Suprapubic skin (tissue), 4 donors: ENCODE measurements around the gene VWA2. TPM values are rescaled to one million over a fixed set of nuclear protein-coding genes. Genes with fewer than 3 reads are reported as not detected.

Experiments
- DNase-seq, 2 donors: peaks; one replicate each; pipeline ENCODE4 v3.0.0-alpha.2; 2019; ENCODE audit warnings: low spot score in 2 of 2
- H3K27ac ChIP-seq: fragments of 200-600 bp; sonication (generic); one replicate; pipeline ENCODE4 v1.5.1; 2019
- H3K27me3 ChIP-seq: fragments of 200-600 bp; sonication (generic); one replicate; pipeline ENCODE4 v1.5.1; 2019
- H3K36me3 ChIP-seq: fragments of 200-600 bp; sonication (generic); one replicate; pipeline ENCODE4 v1.5.1; 2019
- H3K4me1 ChIP-seq: fragments of 200-600 bp; sonication (generic); one replicate; pipeline ENCODE4 v1.5.1; 2019
- H3K4me3 ChIP-seq: fragments of 200-600 bp; sonication (generic); one replicate; pipeline ENCODE4 v1.5.1; 2019; ENCODE audit warnings: mild to moderate bottlenecking
- H3K9me3 ChIP-seq: fragments of 200-600 bp; sonication (generic); one replicate; pipeline ENCODE4 v1.5.1; 2019
- EP300 ChIP-seq: sonication (generic); formaldehyde crosslinking; IDR thresholded peaks from one replicate; pipeline ENCODE4 v1.6.1; 2017; ENCODE audit warnings: antibody characterized with exemption
- POLR2A ChIP-seq, 2 donors: fragments of 450-650 bp; IDR thresholded peaks; one replicate each; pipeline ENCODE4 v1.6.1; 2017; ENCODE audit warnings: antibody characterized with exemption in 2 of 2, mild to moderate bottlenecking in 2 of 2, moderate library complexity in 2 of 2
- POLR2AphosphoS5 ChIP-seq, 3 donors: sonication (generic); formaldehyde crosslinking; IDR thresholded peaks; one replicate each; pipeline ENCODE4 v1.6.1; 2017; ENCODE audit warnings: antibody characterized with exemption in 3 of 3
- WGBS: methylation state at CpG from one replicate; pipeline ENCODE4 v1.1.5; 2018; 5-methylcytosine and 5-hydroxymethylcytosine counted together
- total RNA-seq, 4 donors: library from RNA; depleted of rRNA; stranded (reverse); fragments of >200 nt; gene quantifications; one replicate each; pipeline ENCODE4 v1.1.0, GENCODE V29; 2016
- TF ChIP-seq, protein P1 (sequence below), 2 donors: fragments of 200-600 bp in 1 of 2; fragments of 450-650 bp in 1 of 2; sonication (generic) in 1 of 2; IDR thresholded peaks; one replicate each; pipeline ENCODE4 v1.5.1; 2016 to 2019; ENCODE audit warnings: antibody characterized with exemption in 2 of 2, mild to moderate bottlenecking in 1 of 2, moderate library complexity in 1 of 2

Gene VWA2
- total RNA-seq, 4 donors from 2014 or later, result 15.7 to 31.0 (median 20.2) TPM

DNA sequence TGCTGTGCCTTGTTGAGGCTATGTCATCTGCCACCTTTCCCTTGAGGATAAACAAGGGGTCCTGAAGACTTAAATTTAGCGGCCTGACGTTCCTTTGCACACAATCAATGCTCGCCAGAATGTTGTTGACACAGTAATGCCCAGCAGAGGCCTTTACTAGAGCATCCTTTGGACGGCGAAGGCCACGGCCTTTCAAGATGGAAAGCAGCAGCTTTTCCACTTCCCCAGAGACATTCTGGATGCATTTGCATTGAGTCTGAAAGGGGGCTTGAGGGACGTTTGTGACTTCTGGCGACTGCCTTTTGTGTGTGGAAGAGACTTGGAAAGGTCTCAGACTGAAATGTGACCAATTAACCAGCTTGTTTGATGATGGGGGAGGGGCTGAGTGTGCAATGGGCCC is 52.5 kb downstream of the VWA2 start:
- Histone ChIP-seq H3K27ac (no peak overlapping the region), H3K4me1 (no peaks in the 10 kb centered on the region), H3K4me3 (no peak overlapping the region), H3K27me3 (no peaks in the 10 kb centered on the region), H3K9me3 (peaks cover 10% of the 10 kb centered on the region), H3K36me3 (peaks cover 16% of the 10 kb centered on the region)
- peak in 1 of 2 donors; percentile 13 for DNase-seq
- WGBS, result 86% methylated on average over 8 of the region's 8 CpGs
- TF ChIP-seq, protein P1, sequence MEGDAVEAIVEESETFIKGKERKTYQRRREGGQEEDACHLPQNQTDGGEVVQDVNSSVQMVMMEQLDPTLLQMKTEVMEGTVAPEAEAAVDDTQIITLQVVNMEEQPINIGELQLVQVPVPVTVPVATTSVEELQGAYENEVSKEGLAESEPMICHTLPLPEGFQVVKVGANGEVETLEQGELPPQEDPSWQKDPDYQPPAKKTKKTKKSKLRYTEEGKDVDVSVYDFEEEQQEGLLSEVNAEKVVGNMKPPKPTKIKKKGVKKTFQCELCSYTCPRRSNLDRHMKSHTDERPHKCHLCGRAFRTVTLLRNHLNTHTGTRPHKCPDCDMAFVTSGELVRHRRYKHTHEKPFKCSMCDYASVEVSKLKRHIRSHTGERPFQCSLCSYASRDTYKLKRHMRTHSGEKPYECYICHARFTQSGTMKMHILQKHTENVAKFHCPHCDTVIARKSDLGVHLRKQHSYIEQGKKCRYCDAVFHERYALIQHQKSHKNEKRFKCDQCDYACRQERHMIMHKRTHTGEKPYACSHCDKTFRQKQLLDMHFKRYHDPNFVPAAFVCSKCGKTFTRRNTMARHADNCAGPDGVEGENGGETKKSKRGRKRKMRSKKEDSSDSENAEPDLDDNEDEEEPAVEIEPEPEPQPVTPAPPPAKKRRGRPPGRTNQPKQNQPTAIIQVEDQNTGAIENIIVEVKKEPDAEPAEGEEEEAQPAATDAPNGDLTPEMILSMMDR (IDR thresholded peaks at IDR 0.05), result no peak
- TF ChIP-seq POLR2A (IDR thresholded peaks at IDR 0.05) (no peak), POLR2AphosphoS5 (IDR thresholded peaks at IDR 0.05) (no peak), EP300 (no peak)

DNA sequence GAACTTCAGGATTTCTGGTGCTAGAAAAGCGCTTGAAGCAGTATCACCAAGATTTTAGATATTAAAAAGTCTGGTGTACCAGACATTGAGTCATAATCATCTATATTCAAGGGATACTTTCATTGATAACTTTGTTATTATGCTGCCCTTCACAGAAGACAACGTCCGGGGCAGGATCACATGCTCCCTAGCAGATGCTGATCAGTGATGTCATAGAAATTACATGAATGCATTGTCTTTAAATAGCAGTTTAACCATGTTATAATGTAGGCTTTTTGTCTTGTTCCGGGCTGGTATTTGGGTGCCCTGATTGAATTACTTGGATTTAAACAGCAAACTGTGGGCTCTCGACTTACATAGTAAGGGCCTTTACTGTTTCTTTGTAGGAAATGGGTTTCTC is 54.0 kb downstream of the VWA2 start:
- no peaks in the 10 kb centered on the region for H3K4me1 ChIP-seq
- H3K36me3 ChIP-seq, result peaks cover 30% of the 10 kb centered on the region
- H3K9me3 ChIP-seq, result peaks cover 12% of the 10 kb centered on the region
- no peaks in the 10 kb centered on the region for H3K27me3 ChIP-seq
- no peak overlapping the region for H3K27ac ChIP-seq
- no peak overlapping the region for H3K4me3 ChIP-seq
- TF ChIP-seq EP300, result no peak
- no peak for TF ChIP-seq POLR2AphosphoS5 (IDR thresholded peaks at IDR 0.05)
- TF ChIP-seq, protein P1 (IDR thresholded peaks at IDR 0.05), result no peak
- no peak for TF ChIP-seq POLR2A (IDR thresholded peaks at IDR 0.05)
- WGBS, result 84% methylated on average over 5 of the region's 5 CpGs
- no peak for DNase-seq

DNA sequence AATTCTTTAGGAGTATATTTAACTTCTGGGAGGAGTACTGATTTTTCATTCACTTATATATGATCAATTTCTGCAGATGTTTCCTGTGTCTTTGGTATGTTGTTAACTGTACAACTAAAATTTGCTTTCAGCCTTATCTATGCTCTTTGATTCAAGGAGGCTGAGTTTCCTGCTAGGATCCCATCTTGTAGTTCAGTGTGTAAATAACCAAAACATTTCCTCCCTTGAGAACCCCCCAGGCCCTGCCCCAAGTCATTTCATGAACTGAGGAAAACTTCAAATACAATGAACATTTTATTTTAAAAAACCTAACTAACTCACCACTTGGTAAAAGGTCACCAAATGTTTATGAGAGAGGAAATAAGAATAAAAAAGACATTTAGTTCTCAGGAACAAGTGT is 55.5 kb downstream of the VWA2 start:
- Histone ChIP-seq H3K36me3 (peaks cover 37% of the 10 kb centered on the region), H3K27me3 (no peaks in the 10 kb centered on the region), H3K9me3 (peaks cover 12% of the 10 kb centered on the region), H3K27ac (no peak overlapping the region), H3K4me1 (no peaks in the 10 kb centered on the region), H3K4me3 (no peak overlapping the region)
- no peak for DNase-seq
- TF ChIP-seq POLR2AphosphoS5 (IDR thresholded peaks at IDR 0.05) (no peak), EP300 (no peak), POLR2A (IDR thresholded peaks at IDR 0.05) (no peak)
- TF ChIP-seq, protein P1 (IDR thresholded peaks at IDR 0.05), result no peak

DNA sequence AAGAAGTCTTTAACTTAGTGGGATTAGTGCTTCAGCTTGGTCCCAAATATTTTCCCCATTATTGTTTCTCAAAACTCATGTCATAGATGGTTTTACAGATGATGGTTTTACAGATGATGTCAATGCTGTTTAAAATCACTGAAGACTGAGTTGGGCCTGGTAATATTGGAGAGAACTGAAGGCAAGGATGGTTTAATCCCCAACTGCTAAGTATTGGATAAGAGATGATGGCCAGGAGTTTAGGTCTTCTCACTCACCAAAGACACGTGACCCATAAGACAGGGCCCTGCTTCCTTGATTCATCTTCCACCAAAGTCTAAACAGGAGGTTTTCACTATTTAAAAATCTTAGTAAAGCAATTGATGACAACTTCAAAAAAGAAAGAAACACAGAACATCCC is 56.3 kb downstream of the VWA2 start:
- TF ChIP-seq EP300 (no peak), POLR2A (IDR thresholded peaks at IDR 0.05) (no peak), POLR2AphosphoS5 (IDR thresholded peaks at IDR 0.05) (no peak)
- TF ChIP-seq, protein P1 (IDR thresholded peaks at IDR 0.05), result no peak
- peaks cover 12% of the 10 kb centered on the region for H3K9me3 ChIP-seq
- WGBS, result 0% methylated on average over 1 of the region's 1 CpG
- no peak for DNase-seq
- peaks cover 44% of the 10 kb centered on the region for H3K36me3 ChIP-seq
- no peak overlapping the region for H3K27ac ChIP-seq
- no peaks in the 10 kb centered on the region for H3K27me3 ChIP-seq
- no peaks in the 10 kb centered on the region for H3K4me1 ChIP-seq
- no peak overlapping the region for H3K4me3 ChIP-seq

DNA sequence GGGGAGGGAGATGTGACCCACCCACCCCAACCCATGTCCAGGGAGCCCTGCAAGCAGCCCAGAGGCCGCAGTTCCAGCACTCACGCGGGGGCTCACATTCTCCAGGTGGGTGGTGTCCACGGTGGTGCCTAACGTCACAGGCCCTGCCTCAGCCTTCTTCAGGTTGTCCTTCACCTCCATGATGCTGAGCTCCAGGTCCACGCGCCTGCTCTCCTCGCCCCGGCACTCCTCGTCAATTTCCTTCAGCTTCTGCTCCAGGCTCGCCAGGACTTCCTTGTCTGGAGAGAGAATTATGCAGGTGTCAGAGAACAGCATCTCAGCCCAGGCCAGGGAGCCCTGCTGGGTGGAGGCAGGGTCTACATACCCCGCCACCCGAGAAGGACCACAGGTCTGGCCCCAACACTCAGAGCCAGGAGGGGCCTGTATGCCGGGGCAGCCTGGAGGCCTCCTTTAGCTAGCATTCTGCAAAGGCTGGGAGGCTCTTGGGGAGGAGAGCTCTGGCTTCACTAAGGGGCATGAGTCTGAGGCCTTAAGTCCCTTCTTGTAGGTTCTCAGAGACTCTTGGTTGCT is 58.2 kb downstream of the VWA2 start:
- TF ChIP-seq, protein P1 (IDR thresholded peaks at IDR 0.05), result no peak
- TF ChIP-seq EP300, result no peak
- TF ChIP-seq POLR2AphosphoS5 (IDR thresholded peaks at IDR 0.05), result no peak
- TF ChIP-seq POLR2A (IDR thresholded peaks at IDR 0.05), result no peak
- peak in 1 of 2 donors; percentile 47 for DNase-seq
- H3K4me1 ChIP-seq, result peaks cover 6% of the 10 kb centered on the region
- H3K36me3 ChIP-seq, result peaks cover 51% of the 10 kb centered on the region
- no peaks in the 10 kb centered on the region for H3K27me3 ChIP-seq
- WGBS, result 93% methylated on average over 11 of the region's 14 CpGs
- no peak overlapping the region for H3K4me3 ChIP-seq
- peaks cover 12% of the 10 kb centered on the region for H3K9me3 ChIP-seq
- H3K27ac ChIP-seq, result no peak overlapping the region
